MCF 10A (cell line): Measurements from ENCODE around the gene USP36. TPM values are rescaled to one million over a fixed set of nuclear protein-coding genes. Genes with fewer than 3 reads are reported as not detected.
A peak's percentile ranks its signal among the peaks of the same experiment; 100 is the strongest.
"Not testable (repeated sequence)": the region's sequence is repeated elsewhere in the genome, so short reads cannot be mapped to it uniquely, and the experiment has no call there.

ENCODE experiments used
- BruUV-seq: library from RNA; stranded (reverse); fragments of 400-500 nt; replicated peaks from 2 replicates; lab custom pipeline; 2021; lab: Mats Ljungman, UMichigan
- CTCF ChIA-PET: fragments of 300-600 bp; sonication (Branson Sonifier 250); formaldehyde crosslinking; extraction: SDS; loops from one replicate; lab custom pipeline; 2021; ENCODE audit warnings: antibody characterized with exemption, inconsistent platforms; lab: Yijun Ruan, JAX
- POLR2A ChIA-PET: fragments of 300-600, 350-650 bp; sonication (Branson Sonifier 250); formaldehyde crosslinking; extraction: SDS; loops from one replicate; lab custom pipeline; 2020; ENCODE audit warnings: antibody characterized with exemption, inconsistent platforms; lab: Yijun Ruan, JAX
- DNase-seq: peaks from one replicate; pipeline ENCODE4 v3.0.0-alpha.2; 2018; ENCODE audit not compliant: unreplicated experiment
- H3K27ac Mint-ChIP-seq: one replicate; pipeline ENCODE4 v1.8.0; 2022; ENCODE audit warnings: mild to moderate bottlenecking, low read depth, mixed read lengths; ENCODE audit not compliant: unreplicated experiment
- H3K27me3 Mint-ChIP-seq: one replicate; pipeline ENCODE4 v1.8.0; 2022; ENCODE audit warnings: mixed read lengths; ENCODE audit not compliant: insufficient read depth, unreplicated experiment
- H3K36me3 Mint-ChIP-seq: one replicate; pipeline ENCODE4 v1.8.0; 2022; ENCODE audit warnings: mild to moderate bottlenecking, moderate library complexity, mixed read lengths; ENCODE audit not compliant: insufficient read depth, unreplicated experiment
- H3K4me1 Mint-ChIP-seq: one replicate; pipeline ENCODE4 v1.8.0; 2022; ENCODE audit warnings: mixed read lengths; ENCODE audit not compliant: insufficient read depth, unreplicated experiment
- H3K4me3 Mint-ChIP-seq: one replicate; pipeline ENCODE4 v1.8.0; 2022; ENCODE audit warnings: mild to moderate bottlenecking, moderate library complexity, mixed read lengths; ENCODE audit not compliant: unreplicated experiment
- H3K9me3 Mint-ChIP-seq: one replicate; pipeline ENCODE4 v1.8.0; 2022; ENCODE audit warnings: mixed read lengths; ENCODE audit not compliant: unreplicated experiment
- CTCF ChIP-seq: fragments of 200-600 bp; IDR thresholded peaks from one replicate; pipeline ENCODE4 v1.8.0; 2022; ENCODE audit warnings: antibody characterized with exemption, mild to moderate bottlenecking; ENCODE audit not compliant: unreplicated experiment
- intact Hi-C: fragments of 100-400 bp; cut with micrococcal nuclease; formaldehyde crosslinking; loops from 2 replicates; pipeline ENCODE4 v1.14.1; 2022
- total RNA-seq: library from RNA; stranded (reverse); gene quantifications from 2 replicates; pipeline ENCODE4 v1.2.3, GENCODE V29; 2022

USP36 gene
- total RNA-seq, 1 experiment from 2014 or later = 118 TPM

- Mint-ChIP-seq H3K4me3 (peak overlapping the region; percentile 79), H3K9me3 (no peaks in the 10 kb centered on the region), H3K27me3 (no peaks in the 10 kb centered on the region), H3K27ac (peak overlapping the region; percentile 86), H3K36me3 (no peaks in the 10 kb centered on the region), H3K4me1 (peaks cover 19% of the 10 kb centered on the region)
- BruUV-seq = TSS peak; percentile 4
- intact Hi-C loops = no loop called here
- no peak for DNase-seq
- ChIA-PET CTCF (interaction anchor here (0.6 to 1.1 kb wide), 3 partner anchors 19 to 45 kb away, joined by 3 to 5 read pairs (median 3); no protein-coding TSS in a partner anchor), POLR2A (interaction anchor here (0.6 to 2.6 kb wide), 7 partner anchors 11 to 82 kb away, joined by 3 to 16 read pairs (median 6); no protein-coding TSS in a partner anchor)
- TF ChIP-seq CTCF = no peak
Observed at GRCh38 chr17:78779850-78780249, 60.8 kb downstream of the USP36 start.

GRCh38 chr17:78779286-78779651 lies 61.3 kb downstream of the USP36 start:
- H3K27ac Mint-ChIP-seq, H3K36me3 Mint-ChIP-seq, intact Hi-C loops, DNase-seq, H3K27me3 Mint-ChIP-seq, BruUV-seq, H3K9me3 Mint-ChIP-seq, H3K4me3 Mint-ChIP-seq: not testable (repeated sequence)
- CTCF ChIA-PET = interaction anchor here (0.7 to 1.1 kb wide), 3 partner anchors 10 to 44 kb away, joined by 3 to 5 read pairs (median 3); no protein-coding TSS in a partner anchor
- POLR2A ChIA-PET = interaction anchor here (0.6 to 2.6 kb wide), 7 partner anchors 11 to 83 kb away, joined by 3 to 16 read pairs (median 6); no protein-coding TSS in a partner anchor
- H3K4me1 Mint-ChIP-seq = peaks cover 25% of the 10 kb centered on the region

- ChIA-PET CTCF (no interaction called here), POLR2A (no interaction called here)
- Mint-ChIP-seq H3K4me3 (no peak overlapping the region), H3K36me3 (no peaks in the 10 kb centered on the region), H3K27me3 (no peaks in the 10 kb centered on the region), H3K9me3 (no peaks in the 10 kb centered on the region), H3K27ac (no peak overlapping the region), H3K4me1 (peaks cover 25% of the 10 kb centered on the region)
- no TSS peak for BruUV-seq
- intact Hi-C loops = no loop called here
- no peak for TF ChIP-seq CTCF
- DNase-seq = no peak
Observed at GRCh38 chr17:78777881-78778280, 62.7 kb downstream of the USP36 start.

GRCh38 chr17:78774956-78775571 lies 65.5 kb downstream of the USP36 start:
- no peaks in the 10 kb centered on the region for H3K27me3 Mint-ChIP-seq
- CTCF ChIA-PET = interaction anchor here (0.7 to 0.8 kb wide), 2 partner anchors 67 to 1327 kb away, joined by 3 read pairs; no protein-coding TSS in a partner anchor
- peaks cover 21% of the 10 kb centered on the region for H3K4me1 Mint-ChIP-seq
- no peaks in the 10 kb centered on the region for H3K36me3 Mint-ChIP-seq
- TF ChIP-seq CTCF = no peak
- no TSS peak for BruUV-seq
- intact Hi-C loops = loop anchor here (2.0 kb wide), 1 partner anchor 26 kb away; no protein-coding TSS in a partner anchor
- POLR2A ChIA-PET = interaction anchor here (0.6 to 2.1 kb wide), 10 partner anchors 9 to 109 kb away, joined by 3 to 11 read pairs (median 4); partner anchors contain the start of gene USP36
- H3K9me3 Mint-ChIP-seq = no peaks in the 10 kb centered on the region
- peak overlapping the region; percentile 81 for H3K27ac Mint-ChIP-seq
- peak overlapping the region; percentile 68 for H3K4me3 Mint-ChIP-seq
- DNase-seq = peak; percentile 41
